Activated CD8-positive, alpha-beta memory T cell treated with anti-CD3 and anti-CD28 coated beads, Interleukin-2, amount 10 ng/mL, durations not matched to agents 7 days and 5 days (primary cell): Measurements from ENCODE around the gene AP1S1. TPM values are rescaled to one million over a fixed set of nuclear protein-coding genes. Genes with fewer than 3 reads are reported as not detected.

Experiments used
- ATAC-seq: fragments of 150-1000 bp; cut with Tn5 transposase; one replicate; pipeline ENCODE4 v1.10.0; 2021; ENCODE audit warnings: moderate library complexity
- CTCF ChIA-PET: fragments of 350-600 bp; sonication (Branson Sonifier 250); formaldehyde crosslinking; loops from one replicate; lab custom pipeline; 2021; ENCODE audit warnings: antibody characterized with exemption; lab: Charles Lee
- DNase-seq: peaks from one replicate; pipeline ENCODE4 v3.0.0-alpha.2; 2020
- H3K27ac Mint-ChIP-seq: one replicate; pipeline ENCODE4 v1.8.0; 2021; ENCODE audit warnings: mild to moderate bottlenecking, mixed read lengths
- H3K27me3 Mint-ChIP-seq: one replicate; pipeline ENCODE4 v1.8.0; 2021; ENCODE audit warnings: mixed read lengths
- H3K36me3 Mint-ChIP-seq: one replicate; pipeline ENCODE4 v1.8.0; 2021; ENCODE audit warnings: mild to moderate bottlenecking, mixed read lengths
- H3K4me1 Mint-ChIP-seq: one replicate; pipeline ENCODE4 v1.8.0; 2021; ENCODE audit warnings: mixed read lengths
- H3K4me3 Mint-ChIP-seq: one replicate; pipeline ENCODE4 v1.8.0; 2021; ENCODE audit warnings: mild to moderate bottlenecking, moderate library complexity, mixed read lengths
- H3K9me3 Mint-ChIP-seq: one replicate; pipeline ENCODE4 v1.8.0; 2022; ENCODE audit warnings: low read depth, mixed read lengths
- microRNA-seq: library from miRNA; unstranded; fragments of <30 nt; microRNA quantifications from one replicate; pipeline ENCODE4 v1.2.0, GENCODE V29; 2022
- total RNA-seq, 2 experiments: library from RNA; stranded (reverse); gene quantifications; one replicate each; pipeline ENCODE4 v1.2.3, GENCODE V29; 2021

The AP1S1 gene
- total RNA-seq, 2 experiments from 2014 or later, result 49.9 to 51.7 TPM

DNA sequence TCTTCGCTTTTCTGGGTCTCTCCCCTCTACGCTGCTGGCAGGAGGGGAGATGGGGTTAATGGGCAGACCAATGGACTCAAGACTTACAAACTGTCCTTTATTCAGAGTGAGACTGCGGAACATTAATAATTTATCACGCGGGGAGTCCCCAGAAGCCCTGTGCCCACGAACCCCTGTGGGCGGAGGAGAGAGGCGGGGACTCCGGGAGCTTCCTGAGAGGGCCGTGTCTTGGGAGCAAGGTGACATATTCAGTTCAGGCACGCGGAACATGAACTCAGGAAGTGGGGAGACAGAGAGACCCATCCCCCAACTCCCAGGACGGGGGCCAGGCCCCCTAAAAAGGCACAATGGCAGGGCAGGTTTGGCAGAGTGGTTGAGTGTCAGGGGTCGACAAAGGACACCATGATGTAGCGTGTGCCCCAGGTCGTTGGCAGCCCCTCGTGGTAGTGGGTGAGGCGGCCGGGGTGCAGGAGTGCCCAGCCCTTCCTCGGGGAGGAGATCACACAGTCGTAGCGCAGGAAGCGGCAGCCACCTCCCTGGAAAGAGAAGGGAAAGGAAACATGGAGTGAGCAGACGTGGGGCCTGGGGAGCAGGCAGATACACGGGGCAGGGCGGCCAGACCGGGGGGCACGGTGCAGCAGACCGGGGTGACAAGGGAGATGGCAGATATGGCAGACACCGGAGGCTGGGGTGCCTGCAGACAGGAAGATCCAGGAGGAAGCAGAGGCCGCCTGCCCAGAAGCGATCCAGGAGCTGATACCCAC is 51.8 kb downstream of the AP1S1 start:
- no peaks in the 10 kb centered on the region for H3K9me3 Mint-ChIP-seq
- H3K4me1 Mint-ChIP-seq, result no peaks in the 10 kb centered on the region
- no peak for ATAC-seq
- no peaks in the 10 kb centered on the region for H3K36me3 Mint-ChIP-seq
- no peak for DNase-seq
- H3K27me3 Mint-ChIP-seq, result peaks cover 27% of the 10 kb centered on the region
- no peak overlapping the region for H3K4me3 Mint-ChIP-seq
- H3K27ac Mint-ChIP-seq, result no peak overlapping the region
- CTCF ChIA-PET, result interaction anchor here (0.6 to 1.5 kb wide), 3 partner anchors 12 to 14 kb away, joined by 3 to 4 read pairs (median 4); partner anchors contain the start of genes PLOD3 and ZNHIT1

DNA sequence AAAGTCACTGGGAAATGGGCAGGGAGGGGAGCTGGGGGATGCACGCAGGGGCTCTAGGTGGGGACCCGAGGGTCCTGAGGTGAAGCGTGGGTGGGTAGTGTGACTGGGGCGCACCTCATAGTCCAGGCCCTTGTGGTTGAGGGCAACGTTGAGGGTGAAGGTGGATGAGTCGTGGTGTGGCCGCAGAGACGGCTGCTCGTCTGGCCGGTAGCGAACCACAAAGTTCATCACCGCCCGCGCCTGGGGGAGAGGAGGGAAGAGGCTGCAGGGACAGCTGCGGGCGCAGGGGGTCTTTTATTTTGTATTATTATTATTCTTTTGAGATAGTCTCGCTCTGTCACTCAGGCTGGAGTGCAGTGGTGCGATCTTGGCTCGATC is 52.4 kb downstream of the AP1S1 start:
- Mint-ChIP-seq H3K4me3 (no peak overlapping the region), H3K9me3 (no peaks in the 10 kb centered on the region), H3K27me3 (peaks cover 21% of the 10 kb centered on the region), H3K27ac (no peak overlapping the region), H3K4me1 (no peaks in the 10 kb centered on the region), H3K36me3 (no peaks in the 10 kb centered on the region)
- ATAC-seq, result no peak
- DNase-seq, result no peak
- CTCF ChIA-PET, result no interaction called here

DNA sequence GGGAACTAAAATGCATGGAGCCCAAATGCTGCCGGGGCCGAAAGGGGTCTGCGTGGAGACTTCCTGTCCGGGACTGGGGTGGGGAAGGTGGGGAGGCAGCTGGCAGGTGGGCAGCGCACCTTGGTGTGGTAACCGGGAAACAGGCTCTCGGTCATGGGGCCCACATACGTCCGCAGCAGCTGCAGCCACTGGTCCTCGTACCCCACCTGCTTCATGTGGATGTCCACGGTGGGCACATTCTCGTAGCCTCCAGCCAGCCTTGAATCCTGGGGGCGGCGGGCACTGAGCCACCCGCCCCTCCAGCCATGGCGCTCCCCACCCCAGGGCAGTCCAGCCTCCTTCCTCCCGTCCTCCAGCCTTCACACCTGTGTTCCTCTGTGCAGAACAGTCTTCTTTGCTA is 53.2 kb downstream of the AP1S1 start:
- no peak for ATAC-seq
- Mint-ChIP-seq H3K4me3 (no peak overlapping the region), H3K9me3 (no peaks in the 10 kb centered on the region), H3K27me3 (peaks cover 15% of the 10 kb centered on the region), H3K36me3 (no peaks in the 10 kb centered on the region), H3K4me1 (no peaks in the 10 kb centered on the region), H3K27ac (no peak overlapping the region)
- no peak for DNase-seq
- CTCF ChIA-PET, result interaction anchor here (1.0 to 1.4 kb wide), 3 partner anchors 10 to 320 kb away, joined by 3 read pairs; partner anchors contain the start of genes PLOD3 and ZNHIT1

DNA sequence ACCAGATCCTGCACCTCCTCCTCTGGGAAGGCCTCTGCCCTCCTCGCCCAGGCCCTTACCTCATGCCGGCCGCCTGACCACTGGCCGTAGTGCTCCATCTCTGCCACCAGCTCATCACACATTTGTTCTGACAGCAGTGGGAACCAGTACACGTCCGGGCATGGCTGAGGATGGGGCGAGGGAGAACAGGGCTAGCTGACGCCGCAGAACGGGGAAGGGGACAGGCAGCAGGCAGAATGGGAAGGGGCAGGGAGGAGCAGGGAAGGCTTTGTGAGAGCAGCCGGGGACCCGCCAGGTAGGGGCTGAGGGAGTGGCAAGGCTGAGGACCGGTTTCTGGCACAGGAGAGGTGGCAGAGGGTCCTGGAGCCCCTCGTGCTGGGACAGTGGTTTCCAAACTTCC is 54.5 kb downstream of the AP1S1 start:
- H3K27me3 Mint-ChIP-seq, result peaks cover 5% of the 10 kb centered on the region
- DNase-seq (no peak), ATAC-seq (no peak)
- H3K9me3 Mint-ChIP-seq, result no peaks in the 10 kb centered on the region
- H3K4me1 Mint-ChIP-seq, result no peaks in the 10 kb centered on the region
- no peak overlapping the region for H3K27ac Mint-ChIP-seq
- no peak overlapping the region for H3K4me3 Mint-ChIP-seq
- CTCF ChIA-PET, result interaction anchor here (0.7 to 1.4 kb wide), 2 partner anchors 16 to 17 kb away, joined by 3 to 4 read pairs; no protein-coding TSS in a partner anchor
- no peaks in the 10 kb centered on the region for H3K36me3 Mint-ChIP-seq

DNA sequence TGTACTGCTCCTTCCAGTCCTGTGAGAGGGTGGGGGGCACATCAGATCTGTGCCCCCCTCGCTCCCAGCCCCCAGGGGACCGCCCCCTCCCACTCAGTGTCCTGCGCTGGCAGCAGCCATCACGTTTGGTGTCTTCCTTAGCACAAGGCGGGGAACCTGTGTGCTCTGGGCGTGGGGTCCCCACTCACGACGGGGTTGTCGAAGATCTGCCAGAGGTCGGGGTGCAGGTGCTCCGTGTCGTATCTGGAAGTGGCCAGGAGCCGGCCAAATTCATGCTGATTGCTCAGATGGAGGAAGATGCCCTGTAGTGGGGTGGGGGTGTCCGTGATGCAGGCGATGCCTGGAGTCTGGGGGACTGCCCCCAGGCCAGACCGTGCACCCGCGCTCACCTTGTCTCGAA is 55.9 kb downstream of the AP1S1 start:
- CTCF ChIA-PET, result interaction anchor here (0.5 to 1.3 kb wide), 3 partner anchors 17 to 67 kb away, joined by 3 to 4 read pairs (median 3); no protein-coding TSS in a partner anchor

More for the DNA sequence above, 55.9 kb downstream of the AP1S1 start:
- H3K9me3 Mint-ChIP-seq, result no peaks in the 10 kb centered on the region
- no peak overlapping the region for H3K4me3 Mint-ChIP-seq
- ATAC-seq, result no peak
- H3K4me1 Mint-ChIP-seq, result no peaks in the 10 kb centered on the region
- DNase-seq, result no peak
- no peaks in the 10 kb centered on the region for H3K36me3 Mint-ChIP-seq
- H3K27ac Mint-ChIP-seq, result no peak overlapping the region
- no peaks in the 10 kb centered on the region for H3K27me3 Mint-ChIP-seq

Small RNA genes within 50 kb of the gene (microRNA-seq; reads per million reads assigned to microRNA genes)
- gene MIR4653, result not detected

Other genes starting within 250 kb of the AP1S1 start
- not detected for gene MUC3A, start 204.9 kb upstream of the AP1S1 start, total RNA-seq
- under 1 TPM; 0.64 to 0.68 TPM for gene MUC12, start 184.9 kb upstream of the AP1S1 start, total RNA-seq
- gene MUC17, start 134.4 kb upstream of the AP1S1 start, total RNA-seq, result not detected
- gene TRIM56, start 69.0 kb upstream of the AP1S1 start, total RNA-seq, result 100 to 1,000 TPM in 1 of 2 experiments, 10 to 100 TPM in 1; 68.2 to 110 TPM
- 1 to 10 TPM in 1 of 2 experiments, under 1 TPM in 1; 0.29 to 1.2 TPM for gene SERPINE1, start 27.4 kb upstream of the AP1S1 start, total RNA-seq
- under 1 TPM; 0.44 to 0.66 TPM for gene VGF, start 11.1 kb downstream of the AP1S1 start, total RNA-seq
- gene NAT16, start 25.8 kb downstream of the AP1S1 start, total RNA-seq, result not detected
- not detected for gene MOGAT3, start 46.6 kb downstream of the AP1S1 start, total RNA-seq
- 10 to 100 TPM; 41.6 to 42.3 TPM for gene PLOD3, start 63.1 kb downstream of the AP1S1 start, total RNA-seq
- 10 to 100 TPM; 56.6 to 57.1 TPM for gene ZNHIT1, start 63.7 kb downstream of the AP1S1 start, total RNA-seq
- 10 to 100 TPM; 21.6 TPM for gene CLDN15, start 83.3 kb downstream of the AP1S1 start, total RNA-seq
- gene FIS1, start 90.6 kb downstream of the AP1S1 start, total RNA-seq, result 100 to 1,000 TPM in 1 of 2 experiments, 10 to 100 TPM in 1; 86.7 to 117 TPM
- 1 to 10 TPM; 4.7 to 4.8 TPM for gene IFT22, start 167.3 kb downstream of the AP1S1 start, total RNA-seq
- gene COL26A1, start 208.4 kb downstream of the AP1S1 start, total RNA-seq, result not detected